DMS53 treated with DMSO at 0.1 percent for 48 hours (cell line): ENCODE results near the gene RSRC2.
"Not testable (repeated sequence)": the region's sequence is repeated elsewhere in the genome, so short reads cannot be mapped to it uniquely, and the experiment has no call there.

Experiments
- DNase-seq: peaks from one replicate; lab custom pipeline; 2025; ENCODE audit not compliant: unreplicated experiment; lab: John Stamatoyannopoulos, UW

RSRC2 gene

GRCh38 chr12:122487807-122488206 lies 38.9 kb downstream of the RSRC2 start:
- not testable (repeated sequence) for DNase-seq

GRCh38 chr12:122486805-122487426 lies 39.8 kb downstream of the RSRC2 start:
- DNase-seq, result no peak

- DNase-seq, result not testable (repeated sequence)
These were observed 40.4 kb downstream of the RSRC2 start for GRCh38 chr12:122486360-122486759.

GRCh38 chr12:122484385-122484784 lies 42.4 kb downstream of the RSRC2 start:
- DNase-seq, result not testable (repeated sequence)

GRCh38 chr12:122483969-122484368 lies 42.8 kb downstream of the RSRC2 start:
- DNase-seq, result no peak

- DNase-seq, result no peak
These were observed 44.9 kb downstream of the RSRC2 start for GRCh38 chr12:122481861-122482260.

- no peak for DNase-seq
These were observed 46.0 kb downstream of the RSRC2 start for GRCh38 chr12:122480753-122481152.

GRCh38 chr12:122474324-122474716 lies 52.4 kb downstream of the RSRC2 start:
- no peak for DNase-seq

- DNase-seq, result no peak
These were observed 53.0 kb downstream of the RSRC2 start for GRCh38 chr12:122473543-122474323.

GRCh38 chr12:122471324-122472226 lies 55.2 kb downstream of the RSRC2 start:
- DNase-seq, result peak; percentile 59

GRCh38 chr12:122470576-122470975 lies 56.2 kb downstream of the RSRC2 start:
- not testable (repeated sequence) for DNase-seq

GRCh38 chr12:122469856-122470255 lies 56.9 kb downstream of the RSRC2 start:
- DNase-seq, result not testable (repeated sequence)

GRCh38 chr12:122467983-122468382 lies 58.8 kb downstream of the RSRC2 start:
- no peak for DNase-seq

GRCh38 chr12:122464317-122465042 lies 62.3 kb downstream of the RSRC2 start:
- DNase-seq, result not testable (repeated sequence)

- no peak for DNase-seq
These were observed 66.1 kb downstream of the RSRC2 start for GRCh38 chr12:122460641-122461040.

- DNase-seq, result no peak
These were observed 66.7 kb downstream of the RSRC2 start for GRCh38 chr12:122460061-122460460.

GRCh38 chr12:122459211-122459610 lies 67.5 kb downstream of the RSRC2 start:
- peak; percentile 51 for DNase-seq

GRCh38 chr12:122458105-122459035 lies 68.4 kb downstream of the RSRC2 start:
- no peak for DNase-seq

- no peak for DNase-seq
These were observed 69.1 kb downstream of the RSRC2 start for GRCh38 chr12:122457627-122458026.

- no peak for DNase-seq
These were observed 72.0 kb downstream of the RSRC2 start for GRCh38 chr12:122454739-122455138.
